ENCODE measurements around the gene PADI3. TPM values are rescaled to one million over a fixed set of nuclear protein-coding genes. Genes with fewer than 3 reads are reported as not detected.

PADI3 gene
- total and polyA plus RNA-seq, 7 donors, result 0.01 to 0.09 (median 0.04) TPM; not detected in 4

GRCh38 chr1:17245816-17246325 is 3.0 kb upstream of the PADI3 start:
- ATAC-seq (peak in 1 of 4 donors; percentile 40), DNase-seq (peak in 1 of 2 donors; percentile 23)
- no peak for TF ChIP-seq CTCF (IDR thresholded peaks at IDR 0.05)
- Histone ChIP-seq H3K27me3 (ENCODE audit: insufficient read depth in 3 of 3, low read length in 2 of 3) (peaks cover 0 to 2% (median 0%) of the 10 kb centered on the region in 3 donors), H3K9me3 (no peaks in the 10 kb centered on the region), H3K27ac (no peak overlapping the region), H3K4me3 (no peak overlapping the region), H3K4me1 (no peaks in the 10 kb centered on the region), H3K36me3 (ENCODE audit: insufficient read depth in 1 of 2, low read depth in 1 of 2) (no peaks in the 10 kb centered on the region)
- intact Hi-C loops (cut with DNase I), result no loop called here
- WGBS, 3 donors, result 59 to 67% (median 67%) methylated on average over 7 of the region's 7 CpGs

- no peaks in the 10 kb centered on the region for H3K36me3 ChIP-seq (ENCODE audit: insufficient read depth in 1 of 2, low read depth in 1 of 2)
- no peak overlapping the region for H3K4me3 ChIP-seq
- ATAC-seq (no peak), DNase-seq (peak in 1 of 2 donors; percentile 8)
- no peak for TF ChIP-seq CTCF (IDR thresholded peaks at IDR 0.05)
- H3K4me1 ChIP-seq, result no peaks in the 10 kb centered on the region
- no peaks in the 10 kb centered on the region for H3K9me3 ChIP-seq
- peaks cover 0 to 5% (median 0%) of the 10 kb centered on the region in 3 donors for H3K27me3 ChIP-seq (ENCODE audit: insufficient read depth in 3 of 3, low read length in 2 of 3)
- 80 to 93% (median 86%) methylated on average over 2 of the region's 2 CpGs for WGBS, 3 donors
- H3K27ac ChIP-seq, result no peak overlapping the region
- intact Hi-C loops (cut with DNase I), result no loop called here
Observed at GRCh38 chr1:17246971-17247370, 1.9 kb upstream of the PADI3 start.

GRCh38 chr1:17250601-17251000 is 1.7 kb downstream of the PADI3 start:
- Histone ChIP-seq H3K4me3 (no peak overlapping the region), H3K4me1 (no peaks in the 10 kb centered on the region), H3K36me3 (ENCODE audit: insufficient read depth in 1 of 2, low read depth in 1 of 2) (no peaks in the 10 kb centered on the region), H3K9me3 (no peaks in the 10 kb centered on the region), H3K27ac (no peak overlapping the region), H3K27me3 (ENCODE audit: insufficient read depth in 3 of 3, low read length in 2 of 3) (peaks cover 0 to 11% (median 0%) of the 10 kb centered on the region in 3 donors)
- DNase-seq, result peak in 1 of 2 donors; percentile 45
- no peak for ATAC-seq
- 38 to 46% (median 40%) methylated on average over 7 of the region's 7 CpGs for WGBS, 3 donors
- TF ChIP-seq CTCF (IDR thresholded peaks at IDR 0.05), result no peak
- intact Hi-C loops (cut with DNase I), result no loop called here

- Histone ChIP-seq H3K4me3 (no peak overlapping the region), H3K36me3 (ENCODE audit: insufficient read depth in 1 of 2, low read depth in 1 of 2) (no peaks in the 10 kb centered on the region), H3K27ac (no peak overlapping the region), H3K27me3 (ENCODE audit: insufficient read depth in 3 of 3, low read length in 2 of 3) (peaks cover 0 to 17% (median 0%) of the 10 kb centered on the region in 3 donors), H3K4me1 (no peaks in the 10 kb centered on the region), H3K9me3 (no peaks in the 10 kb centered on the region)
- 72 to 81% (median 76%) methylated on average over 5 of the region's 5 CpGs for WGBS, 3 donors
- intact Hi-C loops (cut with DNase I), result no loop called here
- peak in 1 of 2 donors; percentile 4 for DNase-seq
- TF ChIP-seq CTCF (IDR thresholded peaks at IDR 0.05), result no peak
- no peak for ATAC-seq
Observed at GRCh38 chr1:17251246-17251645, 2.3 kb downstream of the PADI3 start.

All from psoas muscle (tissue), 8 donors.